A172 (cell line): ENCODE data around the gene SHROOM3. TPM values are rescaled to one million over a fixed set of nuclear protein-coding genes. Genes with fewer than 3 reads are reported as not detected.
"Not testable (repeated sequence)": the region's sequence is repeated elsewhere in the genome, so short reads cannot be mapped to it uniquely, and the experiment has no call there.

Source experiments
- DNase-seq: peaks from one replicate; pipeline ENCODE4 v3.0.0-alpha.2; 2015; ENCODE audit warnings: low spot score
- total RNA-seq: library from RNA; depleted of rRNA; stranded (reverse); fragments of >200 nt; shearing (Covaris generic); gene quantifications from 2 replicates; pipeline ENCODE4 v1.2.3, GENCODE V29; 2014; rRNA removed

Gene SHROOM3
- 13.2 and 19.0 TPM in 2 replicates for total RNA-seq

DNA sequence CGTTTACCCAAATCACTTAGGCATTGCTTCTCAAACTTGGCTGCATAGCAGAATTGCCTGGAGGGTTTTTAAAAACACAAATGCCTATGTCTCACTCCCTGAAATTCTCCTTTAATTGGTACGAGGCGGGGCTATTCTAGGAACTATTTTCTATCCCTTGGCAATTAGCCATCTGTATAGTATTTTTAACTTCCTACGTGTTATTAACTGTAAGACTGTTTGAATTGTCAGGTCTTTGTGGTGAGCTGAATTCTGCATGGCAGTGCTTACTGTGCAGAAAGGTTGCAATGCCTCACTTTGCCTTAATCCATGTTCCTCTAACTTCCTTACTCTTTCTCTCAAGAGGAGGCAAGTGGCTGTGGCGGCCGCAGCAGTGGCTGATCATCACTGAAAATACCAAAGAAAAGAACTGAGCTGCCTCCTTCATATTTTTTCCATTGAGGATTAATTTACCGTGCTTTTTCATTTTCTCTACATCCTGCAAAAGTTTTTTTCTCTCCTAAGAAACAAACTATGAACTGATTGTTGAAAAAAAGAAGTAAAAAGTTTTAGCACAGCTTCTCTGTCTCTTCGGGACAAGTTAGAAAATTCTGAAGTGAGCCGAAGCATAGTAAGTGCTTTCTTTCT is at the start of gene SHROOM3:
Gene SHROOM3 (plus strand): TSS at position 329 of the 627 bp plus-strand sequence. CDS start 824 bp downstream, outside the sequence.
- peak; percentile 24 for DNase-seq

DNA sequence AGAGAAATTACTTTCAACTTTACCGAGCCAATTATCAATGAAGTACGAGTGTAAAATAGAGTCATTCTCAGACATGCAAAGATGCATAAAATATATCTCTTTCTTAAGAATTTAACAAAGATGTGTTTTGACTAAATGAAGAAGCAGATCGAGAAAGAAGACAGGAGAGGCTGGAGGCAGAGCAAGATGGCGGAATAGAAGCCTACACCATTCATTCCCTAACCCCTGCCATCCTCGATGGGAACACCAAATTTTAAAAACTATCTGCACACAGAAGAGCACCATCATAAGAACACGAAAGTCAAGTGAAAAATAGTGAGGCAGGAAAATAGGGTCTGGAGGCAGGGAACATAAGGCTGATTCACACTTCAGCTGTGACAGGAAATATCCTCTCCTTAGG is 49.1 kb upstream of the SHROOM3 start:
- no peak for DNase-seq

DNA sequence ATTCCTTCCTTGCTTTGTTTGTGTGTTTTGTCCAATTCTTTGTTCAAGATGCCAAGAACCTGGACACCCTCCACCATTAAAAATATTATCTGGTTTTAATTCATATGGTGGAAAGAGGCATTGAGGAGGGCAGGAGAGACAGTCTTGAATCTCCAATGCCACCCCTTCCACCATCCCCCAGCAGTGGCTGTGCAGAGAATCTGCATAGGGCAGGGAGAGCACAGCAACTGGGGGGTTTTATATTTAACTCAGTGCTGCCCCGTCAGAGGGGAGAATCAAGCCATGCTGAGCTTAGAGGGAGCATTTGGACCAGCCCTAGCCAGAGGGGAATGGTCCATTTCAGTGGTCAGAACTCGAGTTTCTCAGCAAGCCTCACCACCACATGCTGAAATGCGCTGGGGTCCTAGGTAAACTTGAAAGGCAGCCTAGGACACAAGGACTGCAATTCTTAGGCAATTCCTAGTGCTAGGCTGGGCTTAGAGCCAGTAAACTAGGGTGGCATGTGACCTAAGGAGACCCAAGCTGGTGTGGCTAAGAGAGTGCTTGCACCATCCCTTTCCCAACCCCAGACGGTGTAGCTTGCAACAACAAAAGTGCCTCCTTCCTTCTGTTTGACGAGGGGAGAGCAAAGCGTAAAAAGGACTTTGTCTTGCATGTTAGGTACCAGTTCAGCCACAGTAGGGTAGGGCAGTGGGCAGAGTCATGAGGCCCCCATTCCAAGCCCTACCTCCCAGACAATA is 48.3 kb upstream of the SHROOM3 start:
- DNase-seq, result no peak

DNA sequence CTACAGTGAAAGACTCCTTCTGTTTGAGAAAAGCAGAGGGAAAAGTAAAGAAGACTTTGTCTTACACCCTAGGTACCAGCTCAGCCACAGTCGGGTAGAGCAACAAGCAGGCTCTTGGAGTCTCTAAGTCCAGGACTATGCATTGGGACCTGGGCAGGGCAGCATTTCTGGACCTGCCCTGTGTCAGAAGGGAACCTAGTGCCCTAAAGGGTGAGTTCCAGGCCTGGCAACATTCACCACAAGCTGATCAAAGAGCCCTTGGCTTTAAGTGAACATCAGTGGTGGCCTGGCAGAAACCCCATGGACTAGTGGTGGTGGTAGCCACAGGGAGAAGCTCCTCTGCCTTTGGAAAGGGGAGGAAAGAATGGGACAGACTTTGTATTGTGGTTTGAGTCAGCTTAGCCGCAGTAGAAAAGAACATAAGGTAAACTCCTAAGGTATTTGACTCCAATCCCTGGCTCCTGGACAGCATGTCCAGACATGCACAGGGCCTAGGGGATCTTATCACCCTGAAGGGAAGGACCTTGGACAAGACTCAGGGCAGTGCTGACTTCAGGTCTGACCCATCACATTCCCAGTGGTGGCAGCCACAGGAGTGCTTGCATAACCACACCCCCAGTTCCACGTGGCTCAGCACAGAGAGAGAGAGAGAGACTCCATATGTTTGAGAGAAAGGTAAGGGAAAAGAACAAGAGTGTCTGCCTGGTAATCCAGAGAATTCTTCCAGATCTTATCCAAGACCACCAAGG is 46.7 kb upstream of the SHROOM3 start:
- no peak for DNase-seq

DNA sequence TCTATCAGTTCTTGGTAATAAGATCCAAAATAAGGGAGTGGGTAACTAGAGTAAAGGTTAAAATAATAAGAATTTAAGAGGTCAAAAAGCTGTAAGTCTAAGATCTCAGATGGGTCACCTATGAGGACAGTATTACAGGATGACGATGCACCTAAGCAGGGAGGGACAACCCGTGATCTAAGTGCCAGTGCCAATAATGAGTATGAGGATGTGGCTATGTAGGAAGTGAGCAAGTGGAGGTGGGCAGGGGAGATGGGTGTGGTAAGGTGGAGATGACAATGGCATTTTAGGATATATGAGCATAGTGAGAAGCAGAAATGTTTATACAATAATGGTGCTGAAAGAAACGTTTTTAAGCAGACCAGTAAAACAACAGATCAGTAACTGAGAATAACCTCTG is 33.4 kb upstream of the SHROOM3 start:
- no peak for DNase-seq

DNA sequence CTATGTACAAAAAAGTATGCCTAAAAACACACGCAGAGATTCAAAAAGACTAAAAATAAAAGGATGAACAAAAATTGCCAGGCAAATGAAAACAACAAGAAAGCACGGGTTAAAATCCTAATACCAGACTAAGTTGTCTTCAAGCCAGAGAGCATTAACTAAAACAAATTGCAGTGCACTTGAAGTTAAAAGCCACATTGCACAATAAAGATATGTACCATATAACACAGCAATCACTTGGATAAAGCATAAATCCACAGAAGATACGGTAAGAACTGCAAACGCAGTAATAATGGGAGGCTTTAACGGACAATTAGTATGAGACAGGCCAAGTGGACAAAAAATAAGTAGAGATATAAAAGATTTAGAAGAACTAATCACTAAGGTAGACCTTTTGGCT is 28.9 kb upstream of the SHROOM3 start:
- no peak for DNase-seq

DNA sequence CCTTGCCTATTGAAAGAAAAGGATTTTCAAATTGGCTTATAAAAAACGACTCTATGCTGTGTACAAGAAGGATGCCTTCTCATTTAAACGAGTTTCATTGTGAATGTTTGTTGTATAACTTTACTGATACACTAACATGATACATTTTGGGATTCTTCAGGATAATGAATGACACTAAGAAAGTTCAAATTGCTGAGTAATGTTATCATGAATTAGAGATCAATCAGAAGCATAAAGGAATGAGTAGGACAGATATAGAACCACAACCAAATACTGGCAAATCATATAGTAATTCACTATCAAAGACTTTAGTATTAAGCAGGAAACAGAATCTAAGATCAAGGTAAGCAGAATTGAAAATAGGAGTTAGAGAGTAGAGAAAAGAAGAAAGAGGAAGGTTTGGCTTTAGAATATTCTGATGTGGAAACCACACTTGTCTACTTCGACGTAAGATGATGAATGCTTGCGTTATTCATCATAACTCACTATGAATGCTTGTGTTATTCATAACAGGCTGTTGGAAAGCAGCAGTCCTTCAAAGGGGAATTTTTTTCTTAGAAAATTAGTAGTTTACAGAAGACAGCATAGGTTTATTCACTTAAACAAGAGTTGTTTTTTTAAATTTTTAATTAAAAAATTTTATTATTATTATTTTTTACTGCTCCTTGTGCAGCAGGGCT is 27.4 kb upstream of the SHROOM3 start:
- DNase-seq, result no peak

DNA sequence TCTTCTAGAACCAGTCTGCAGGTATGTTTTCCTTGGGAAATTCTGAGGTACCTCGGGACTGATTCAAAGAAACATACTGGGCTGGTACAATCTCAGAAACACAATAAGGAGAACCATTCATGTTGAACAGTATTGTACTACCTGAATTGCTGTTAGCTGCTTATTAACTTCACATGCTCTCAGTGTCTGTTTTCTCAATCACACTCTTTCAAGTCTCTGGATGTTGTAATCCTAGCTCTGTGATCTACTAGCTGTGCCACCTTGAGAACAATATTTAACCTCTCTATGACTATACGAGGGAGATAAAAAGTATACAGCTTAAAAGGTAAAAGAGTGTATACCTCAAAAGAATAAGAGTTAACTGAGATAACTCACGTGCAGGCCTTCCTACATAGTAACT is 24.4 kb upstream of the SHROOM3 start:
- DNase-seq, result no peak

DNA sequence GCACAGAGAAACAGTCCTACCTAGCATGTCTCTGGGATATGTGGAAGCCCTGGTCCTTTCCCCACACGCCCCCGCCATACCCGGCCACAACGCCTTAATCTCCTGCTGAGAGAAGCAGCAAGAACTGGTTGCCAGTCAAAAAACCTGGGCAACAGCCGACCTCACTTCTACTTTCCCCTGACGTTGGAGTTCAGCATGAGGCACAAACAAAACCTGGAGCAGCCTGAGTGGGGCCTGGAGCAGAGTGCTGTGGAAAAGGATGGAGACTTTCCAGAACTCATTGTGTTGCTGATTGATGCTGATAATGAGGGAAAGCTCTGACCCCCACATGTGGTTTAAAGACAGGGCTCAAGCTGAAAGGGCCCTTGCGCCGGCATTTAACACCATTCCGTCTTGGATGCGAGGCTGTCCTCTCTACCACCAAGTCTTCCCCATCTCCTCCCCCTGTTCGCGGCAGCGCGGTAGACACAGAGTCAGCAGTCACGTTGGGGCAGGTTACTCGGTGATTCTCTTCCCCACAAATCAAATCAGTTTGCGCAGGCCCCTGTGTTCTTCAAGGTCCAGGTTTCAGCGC is 14.8 kb upstream of the SHROOM3 start:
- no peak for DNase-seq

DNA sequence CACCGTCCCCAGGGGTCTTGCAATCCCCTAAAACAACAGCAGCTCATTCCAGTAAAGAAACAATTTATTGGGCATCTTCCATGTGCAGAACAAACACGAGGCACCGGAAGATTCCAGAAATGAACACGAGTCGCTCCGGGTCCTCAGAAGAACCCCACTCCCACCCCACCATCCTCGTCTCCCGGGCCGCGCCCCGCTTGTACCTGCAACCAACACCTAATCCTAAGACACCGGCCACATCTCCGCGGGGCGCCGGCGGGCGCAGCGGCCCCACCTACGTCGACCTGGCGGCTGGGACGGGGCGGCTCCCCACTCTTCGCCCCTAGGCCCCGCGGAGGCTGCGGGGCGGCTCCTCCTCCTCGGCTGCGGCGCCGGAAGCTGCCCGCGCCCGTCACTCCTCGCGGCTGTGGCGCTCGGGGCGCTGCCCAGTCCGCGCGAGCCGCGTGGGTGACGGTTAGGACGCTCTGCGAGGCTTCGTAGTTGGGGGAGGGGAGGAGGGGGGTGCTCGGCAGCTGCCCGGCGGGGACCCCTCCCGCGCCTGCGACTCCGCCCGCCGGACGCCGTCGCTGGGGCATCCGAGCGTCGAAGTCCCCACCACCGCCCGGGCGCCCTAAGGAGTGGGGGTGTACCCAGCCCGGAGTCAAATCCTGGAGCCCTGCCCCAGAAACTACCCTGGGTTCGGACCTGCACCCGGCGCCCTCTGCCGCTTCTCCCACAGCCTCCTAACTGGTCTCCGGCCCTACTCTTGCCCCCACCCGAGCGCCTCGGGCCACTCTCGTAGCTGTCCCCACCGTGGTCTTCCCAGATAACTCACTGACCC is 14.1 kb upstream of the SHROOM3 start, which contains the start of gene CCDC158:
Gene CCDC158 (minus strand): TSS at position 380 of the 820 bp plus-strand sequence. CDS start 17,934 bp downstream, outside the sequence.
- DNase-seq, result no peak

DNA sequence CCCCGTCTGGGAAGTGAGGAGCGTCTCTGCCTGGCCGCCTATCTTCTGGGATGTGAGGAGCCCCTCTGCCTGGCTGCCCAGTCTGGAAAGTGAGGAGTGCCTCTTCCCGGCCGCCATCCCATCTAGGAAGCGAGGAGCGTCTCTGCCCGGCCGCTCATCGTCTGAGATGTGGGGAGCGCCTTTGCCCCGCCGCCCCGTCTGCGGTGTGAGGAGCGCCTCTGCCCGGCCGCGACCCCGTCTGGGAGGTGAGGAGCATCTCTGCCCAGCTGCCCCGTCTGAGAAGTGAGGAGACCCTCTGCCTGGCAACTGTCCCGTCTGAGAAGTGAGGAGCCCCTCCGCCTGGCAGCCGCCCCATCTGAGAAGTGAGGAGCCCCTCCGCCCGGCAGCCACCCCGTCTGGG is 11.9 kb upstream of the SHROOM3 start:
- DNase-seq, result not testable (repeated sequence)

DNA sequence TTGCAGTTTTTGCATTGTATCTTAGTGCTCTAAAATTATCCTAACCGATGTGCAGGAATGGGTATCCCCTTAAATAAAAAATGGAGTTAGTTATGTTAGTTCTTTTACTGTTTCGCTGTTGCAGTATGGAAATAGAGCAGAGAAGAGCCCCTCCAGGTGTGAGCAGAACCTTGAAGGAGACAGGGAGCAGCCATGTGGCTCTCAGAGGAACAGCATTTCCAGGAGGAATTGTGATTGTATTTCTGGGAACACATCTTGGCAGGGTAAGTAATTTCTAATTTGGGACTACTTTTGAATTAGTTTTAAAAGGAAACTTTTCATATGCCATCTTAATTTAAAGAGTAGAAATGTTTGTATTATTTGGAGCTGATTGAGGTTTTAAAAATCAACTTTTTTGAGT is 8.8 kb upstream of the SHROOM3 start:
- no peak for DNase-seq

DNA sequence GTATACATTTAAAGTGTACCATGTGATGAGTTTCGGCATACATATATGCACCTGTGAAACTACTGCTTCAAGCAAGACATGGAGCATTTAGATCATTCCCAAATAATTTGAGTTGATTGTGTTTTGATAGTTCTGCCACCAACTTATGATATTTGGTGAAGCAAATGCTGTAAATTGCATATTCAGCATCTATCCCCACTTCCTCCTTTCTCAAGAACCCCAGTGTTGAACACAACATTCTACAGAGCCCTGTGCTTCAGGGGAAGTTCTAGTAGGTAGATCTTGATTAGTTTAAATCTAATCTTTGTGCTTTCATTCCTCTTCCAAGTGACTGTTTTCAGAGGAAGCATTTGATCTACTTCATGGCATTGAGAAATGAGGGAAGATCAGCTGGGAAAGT is 5.4 kb upstream of the SHROOM3 start:
- DNase-seq, result no peak

DNA sequence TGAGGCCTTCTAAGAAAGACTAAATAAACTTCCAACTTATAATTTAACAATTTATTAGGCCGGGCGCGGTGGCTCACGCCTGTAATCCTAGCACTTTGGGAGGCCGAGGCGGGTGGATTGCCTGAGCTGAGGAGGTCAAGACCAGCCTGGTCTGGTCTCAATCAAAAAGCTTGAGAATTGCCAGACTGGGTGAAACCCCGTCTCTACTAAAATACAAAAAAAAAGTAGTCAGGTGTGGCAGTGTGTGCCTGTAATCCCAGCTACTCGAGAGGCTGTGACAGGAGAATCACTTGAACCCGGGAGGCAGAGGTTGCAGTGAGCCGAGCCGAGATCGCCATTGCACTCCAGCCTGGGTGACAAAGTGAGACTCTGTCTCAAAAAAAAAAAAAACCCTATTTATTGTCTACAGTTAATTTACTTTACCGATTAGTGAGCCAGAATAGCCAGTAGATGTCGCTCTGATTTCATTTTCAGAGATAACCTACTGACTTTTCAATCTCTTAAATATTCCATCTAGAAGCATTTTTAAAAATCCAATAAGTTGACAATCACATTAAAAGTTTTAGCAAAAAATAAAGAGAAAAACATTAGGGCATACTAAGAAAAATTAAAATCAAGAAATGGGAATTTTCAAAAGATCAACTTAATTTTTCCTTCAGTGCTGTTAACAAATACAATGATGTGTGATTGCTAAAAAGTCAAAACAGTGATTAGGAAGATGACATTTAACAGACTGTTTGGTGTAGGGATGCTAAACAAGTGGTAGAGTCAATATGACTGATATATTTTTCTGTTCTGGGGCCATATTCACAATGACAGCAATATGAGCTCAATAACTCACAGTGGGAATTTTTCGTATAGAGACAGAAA is 4.3 kb upstream of the SHROOM3 start:
- DNase-seq, result peak; percentile 48

DNA sequence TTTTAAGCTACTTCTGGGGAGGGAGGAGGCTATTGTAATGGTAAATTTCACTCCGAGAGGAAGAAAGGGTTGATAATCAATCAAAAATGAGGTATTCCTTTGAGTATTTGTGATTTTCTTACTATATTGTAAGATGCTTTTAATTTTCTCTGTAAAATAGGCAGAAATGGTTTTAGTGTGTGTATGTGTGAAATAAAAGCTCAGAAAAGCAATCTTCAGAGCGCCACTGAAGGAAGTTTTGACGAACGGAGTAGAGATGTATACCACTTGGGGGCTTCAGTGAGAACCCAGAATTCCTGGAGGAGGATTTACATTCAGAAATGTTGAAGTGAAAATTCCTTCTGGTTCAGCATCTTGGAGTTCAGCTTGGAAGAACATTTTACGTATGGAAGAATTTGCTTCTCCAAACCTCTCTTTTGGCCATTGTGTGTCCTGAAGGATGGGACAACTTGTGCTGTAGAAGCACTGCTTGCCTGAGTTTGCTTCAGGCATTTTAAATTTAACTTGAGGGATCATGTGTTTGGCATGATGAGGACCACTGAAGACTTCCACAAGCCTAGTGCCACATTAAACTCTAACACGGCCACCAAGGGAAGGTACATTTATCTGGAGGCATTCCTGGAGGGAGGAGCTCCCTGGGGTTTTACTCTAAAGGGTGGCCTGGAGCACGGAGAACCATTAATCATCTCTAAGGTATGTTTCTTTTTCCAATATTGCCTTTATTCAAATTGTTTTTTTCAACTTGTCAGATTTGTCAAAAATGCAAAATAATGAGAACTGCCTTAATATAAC is 695 bp downstream of the SHROOM3 start:
- DNase-seq, result peak; percentile 1

DNA sequence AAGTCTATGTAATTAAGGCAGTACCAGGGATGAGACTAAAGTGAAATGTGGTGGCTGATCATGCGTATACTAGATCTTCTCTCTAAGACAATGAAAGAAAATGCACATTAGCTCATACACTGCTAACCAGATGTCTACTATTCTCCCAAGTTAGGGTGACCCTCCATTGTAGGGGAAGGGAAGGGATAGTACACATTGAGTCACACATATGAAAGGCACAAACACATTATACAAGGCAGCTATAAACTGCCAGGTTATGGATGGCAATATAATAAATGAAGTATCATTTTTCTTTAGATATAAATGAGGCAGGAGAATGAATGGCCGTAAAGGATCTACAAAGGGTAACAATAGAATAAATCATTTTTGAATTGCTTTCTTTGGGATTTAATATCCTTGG is 4.5 kb downstream of the SHROOM3 start:
- no peak for DNase-seq

DNA sequence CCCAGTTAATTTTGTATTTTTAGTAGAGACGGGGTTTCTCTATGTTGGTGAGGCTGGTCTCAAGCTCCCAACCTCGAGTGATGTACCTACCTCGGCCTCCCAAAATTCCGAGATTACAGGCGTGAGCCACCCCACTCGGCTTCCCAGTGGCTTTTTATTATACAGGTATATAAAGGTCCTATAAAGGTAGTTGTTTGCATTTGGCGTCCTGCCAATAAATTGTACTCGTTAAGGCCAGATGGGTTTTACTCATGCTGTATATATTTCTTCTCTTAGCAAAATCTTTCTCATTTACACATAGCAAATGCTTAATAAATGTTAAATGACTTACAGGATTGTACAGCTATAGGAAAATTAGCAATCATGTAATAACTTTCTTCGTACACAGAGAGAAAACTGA is 6.9 kb downstream of the SHROOM3 start:
- DNase-seq, result no peak

DNA sequence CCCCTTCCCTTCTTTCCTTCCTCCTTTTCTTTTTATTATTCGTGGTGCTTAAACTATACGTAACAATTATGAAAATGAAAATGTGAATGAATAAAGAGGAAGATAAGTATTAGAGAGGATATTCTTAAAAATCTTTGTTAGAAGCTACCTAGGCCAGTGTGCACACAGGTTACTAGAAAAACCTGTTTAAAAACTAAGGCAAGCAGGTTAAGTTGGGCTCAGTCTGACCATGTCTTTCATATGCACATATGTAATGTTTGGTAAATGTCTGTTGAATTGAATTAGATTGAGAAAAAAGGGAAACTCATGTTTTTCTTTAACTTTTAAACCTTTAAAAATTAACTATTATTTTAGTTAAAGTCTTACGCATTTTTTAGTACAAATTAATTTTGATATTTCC is 7.8 kb downstream of the SHROOM3 start:
- no peak for DNase-seq

DNA sequence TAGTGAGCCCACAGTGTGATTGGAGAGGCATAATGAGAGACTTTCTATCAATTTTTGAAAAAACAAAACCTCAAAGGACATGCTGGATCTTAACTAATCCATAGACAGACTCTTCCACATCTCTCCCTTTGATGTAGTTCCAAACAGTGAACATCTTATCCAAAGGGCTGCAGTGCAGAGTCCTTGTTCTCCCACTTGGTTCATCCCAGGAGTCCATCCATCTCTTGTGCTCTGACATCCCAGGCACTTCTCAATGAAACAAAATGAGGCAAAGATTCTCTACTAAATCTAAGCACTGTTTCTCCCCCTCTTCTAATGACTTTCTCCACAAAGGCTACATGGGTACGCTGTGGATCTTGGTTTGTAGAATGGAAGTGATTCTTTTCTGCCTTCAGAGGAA is 8.3 kb downstream of the SHROOM3 start:
- no peak for DNase-seq
